H9 (cell line): Measurements from ENCODE around the gene UPF1. TPM values are rescaled to one million over a fixed set of nuclear protein-coding genes. Genes with fewer than 3 reads are reported as not detected.

Experiments used
- DNase-seq: peaks from one replicate; pipeline ENCODE4 v3.0.0-alpha.2; 2017
- H2AFZ ChIP-seq: one replicate; pipeline ENCODE4 v1.6.1; 2013; ENCODE audit warnings: mild to moderate bottlenecking, low read length, control low read depth, moderate library complexity
- H2AK5ac ChIP-seq: 2 replicates; pipeline ENCODE4 v1.6.1; 2013; ENCODE audit warnings: low read length, control low read depth, mixed read lengths; ENCODE audit not compliant: insufficient read length
- H2BK120ac ChIP-seq: one replicate; pipeline ENCODE4 v1.6.1; 2013; ENCODE audit warnings: low read depth, mild to moderate bottlenecking, low read length, control low read depth, inconsistent platforms; ENCODE audit not compliant: poor library complexity, severe bottlenecking
- H2BK12ac ChIP-seq: 2 replicates; pipeline ENCODE4 v1.6.1; 2013; ENCODE audit warnings: low read length, control low read depth, mixed read lengths, low read depth; ENCODE audit not compliant: insufficient read length
- H2BK15ac ChIP-seq: 2 replicates; pipeline ENCODE4 v1.6.1; 2013; ENCODE audit warnings: low read depth, low read length, control low read depth
- H2BK20ac ChIP-seq: one replicate; pipeline ENCODE4 v1.6.1; 2013; ENCODE audit warnings: low read depth, mild to moderate bottlenecking, low read length, control low read depth, inconsistent platforms; ENCODE audit not compliant: poor library complexity, severe bottlenecking
- H2BK5ac ChIP-seq: 2 replicates; pipeline ENCODE4 v1.6.1; 2013; ENCODE audit warnings: low read length, control low read depth, mixed read lengths; ENCODE audit not compliant: insufficient read length
- H3K14ac ChIP-seq: 2 replicates; pipeline ENCODE4 v1.6.1; 2013; ENCODE audit warnings: low read length, control low read depth; ENCODE audit not compliant: insufficient read depth
- H3K18ac ChIP-seq: 2 replicates; pipeline ENCODE4 v1.6.1; 2013; ENCODE audit warnings: low read depth, mild to moderate bottlenecking, mixed read lengths, low read length, control low read depth; ENCODE audit not compliant: insufficient read length
- H3K23ac ChIP-seq: 2 replicates; pipeline ENCODE4 v1.6.1; 2013; ENCODE audit warnings: low read length, control low read depth, mixed read lengths, low read depth; ENCODE audit not compliant: insufficient read length
- H3K23me2 ChIP-seq: 2 replicates; pipeline ENCODE4 v1.6.1; 2013; ENCODE audit warnings: low read depth, mild to moderate bottlenecking, mixed read lengths, low read length, control low read depth; ENCODE audit not compliant: insufficient read length, poor library complexity, severe bottlenecking
- H3K27ac ChIP-seq: 2 replicates; pipeline ENCODE4 v1.5.1; 2013; ENCODE audit warnings: low read length, control low read depth, mixed read lengths, low read depth; ENCODE audit not compliant: insufficient read length
- H3K27me3 ChIP-seq: 2 replicates; pipeline ENCODE4 v1.6.1; 2013; ENCODE audit warnings: low read length, control low read depth, inconsistent platforms; ENCODE audit not compliant: insufficient read depth
- H3K4ac ChIP-seq: 2 replicates; pipeline ENCODE4 v1.6.1; 2013; ENCODE audit warnings: low read depth, mild to moderate bottlenecking, control low read depth, inconsistent platforms, low read length, moderate library complexity
- H3K4me1 ChIP-seq: 2 replicates; pipeline ENCODE4 v1.6.1; 2013; ENCODE audit warnings: low read length, control low read depth, inconsistent platforms; ENCODE audit not compliant: insufficient read depth
- H3K4me2 ChIP-seq: 2 replicates; pipeline ENCODE4 v1.6.1; 2013; ENCODE audit warnings: low read length, control low read depth, mixed read lengths; ENCODE audit not compliant: insufficient read length, insufficient read depth
- H3K56ac ChIP-seq: 2 replicates; pipeline ENCODE4 v1.6.1; 2013; ENCODE audit warnings: low read depth, mild to moderate bottlenecking, mixed read lengths, low read length, control low read depth; ENCODE audit not compliant: insufficient read length
- H3K79me1 ChIP-seq: 2 replicates; pipeline ENCODE4 v1.6.1; 2013; ENCODE audit warnings: low read depth, mild to moderate bottlenecking, moderate library complexity, low read length, control low read depth, inconsistent platforms; ENCODE audit not compliant: insufficient read depth, poor library complexity, severe bottlenecking
- H3K79me2 ChIP-seq: 2 replicates; pipeline ENCODE4 v1.6.1; 2013; ENCODE audit warnings: low read length, control low read depth, inconsistent platforms; ENCODE audit not compliant: insufficient read depth
- H3K9ac ChIP-seq: 2 replicates; pipeline ENCODE4 v1.6.1; 2013; ENCODE audit warnings: low read length, control low read depth, mixed read lengths; ENCODE audit not compliant: insufficient read length; ENCODE audit errors: extremely low read depth
- H3K9me3 ChIP-seq: one replicate; pipeline ENCODE4 v1.6.1; 2013; ENCODE audit warnings: low read depth, low read length, inconsistent platforms; ENCODE audit not compliant: control insufficient read depth
- H3T11ph ChIP-seq: one replicate; pipeline ENCODE4 v1.6.1; 2013; ENCODE audit warnings: mild to moderate bottlenecking, low read length, control low read depth, inconsistent platforms
- H4K20me1 ChIP-seq: one replicate; pipeline ENCODE4 v1.6.1; 2013; ENCODE audit not compliant: control insufficient read depth, insufficient read length, insufficient read depth
- H4K5ac ChIP-seq: 2 replicates; pipeline ENCODE4 v1.6.1; 2013; ENCODE audit warnings: low read depth, mild to moderate bottlenecking, mixed read lengths, low read length, control low read depth; ENCODE audit not compliant: insufficient read length
- H4K8ac ChIP-seq: replicated peaks from 2 replicates; pipeline ENCODE4 v1.6.1; 2013; ENCODE audit warnings: low read length, control low read depth, mixed read lengths, low read depth; ENCODE audit not compliant: insufficient read length
- H4K91ac ChIP-seq: 2 replicates; pipeline ENCODE4 v1.6.1; 2013; ENCODE audit warnings: low read depth, mild to moderate bottlenecking, moderate library complexity, mixed read lengths, low read length, control low read depth; ENCODE audit not compliant: insufficient read length
- H3K27ac Mint-ChIP-seq, 3 experiments: 2 replicates in 2 of 3; 3 replicates in 1 of 3; pipeline ENCODE4 v1.8.0; 2020 to 2021; ENCODE audit warnings: mixed read lengths in 3 of 3, mild to moderate bottlenecking in 1 of 3, moderate library complexity in 1 of 3
- H3K27me3 Mint-ChIP-seq: 2 replicates; pipeline ENCODE4 v1.8.0; 2021; ENCODE audit warnings: low read depth, mild to moderate bottlenecking, moderate library complexity, mixed read lengths
- H3K36me3 Mint-ChIP-seq, 3 experiments: 2 replicates in 2 of 3; 3 replicates in 1 of 3; pipeline ENCODE4 v1.8.0; 2020 to 2021; ENCODE audit warnings: low read depth in 3 of 3, mixed read lengths in 3 of 3; ENCODE audit not compliant: insufficient read depth in 1 of 3
- H3K4me1 Mint-ChIP-seq, 2 experiments: 2 replicates each; pipeline ENCODE4 v1.8.0; 2020; ENCODE audit warnings: mixed read lengths in 2 of 2
- H3K4me3 Mint-ChIP-seq, 2 experiments: 2 replicates in 1 of 2; 3 replicates in 1 of 2; pipeline ENCODE4 v1.8.0; 2020 to 2021; ENCODE audit warnings: mild to moderate bottlenecking in 2 of 2, mixed read lengths in 2 of 2, moderate library complexity in 1 of 2
- H3K9me3 Mint-ChIP-seq, 2 experiments: 2 replicates in 1 of 2; 3 replicates in 1 of 2; pipeline ENCODE4 v1.8.0; 2020; ENCODE audit warnings: mild to moderate bottlenecking in 2 of 2, mixed read lengths in 2 of 2, moderate library complexity in 1 of 2
- CTCF ChIP-seq: fragments of 200-600 bp; sonication (generic); conservative IDR thresholded peaks from 3 replicates; pipeline ENCODE4 v1.8.0; 2021; ENCODE audit warnings: antibody characterized with exemption, mild to moderate bottlenecking
- WGBS: extraction: QIAGEN DNeasy Blood & Tissue Kit; methylation state at CpG from one replicate; pipeline ENCODE4 v1.1.7; 2013; ENCODE audit warnings: missing lambda C conversion rate, low lambda C conversion rate, mixed read lengths; ENCODE audit not compliant: insufficient read length; ENCODE audit errors: extremely low coverage; 5-methylcytosine and 5-hydroxymethylcytosine counted together
- total RNA-seq: library from RNA; stranded (reverse); gene quantifications from 2 replicates; pipeline ENCODE4 v1.2.1, GENCODE V29; 2021

The UPF1 gene
- total RNA-seq, 1 experiment from 2014 or later: 85.4 TPM

- Mint-ChIP-seq H3K27me3 (no peaks in the 10 kb centered on the region), H3K4me1 (peaks cover 0 to 8% of the 10 kb centered on the region in 2 experiments; a peak in 3 of 4 replicates), H3K36me3 (peaks cover 15 to 32% (median 26%) of the 10 kb centered on the region in 3 experiments; a peak in 6 of 7 replicates), H3K9me3 (no peaks in the 10 kb centered on the region), H3K4me3 (no peak overlapping the region), H3K27ac (peak overlapping the region in 1 of 3 experiments; percentile 31; a peak in 2 of 7 replicates)
- Histone ChIP-seq H4K5ac (no peak overlapping the region), H3K27ac (no peak overlapping the region), H3K4ac (no peak overlapping the region), H3K4me2 (no peak overlapping the region), H2BK12ac (no peak overlapping the region), H3K27me3 (no peaks in the 10 kb centered on the region), H2AFZ (no peak overlapping the region), H3K23me2 (peaks cover 2% of the 10 kb centered on the region), H4K8ac (no peak overlapping the region), H3T11ph (no peak overlapping the region), H3K56ac (no peak overlapping the region), H2BK20ac (no peak overlapping the region), H3K9ac (no peak overlapping the region), H2BK5ac (no peak overlapping the region), H2BK15ac (no peak overlapping the region), H2BK120ac (no peak overlapping the region), H3K9me3 (no peaks in the 10 kb centered on the region), H3K79me1 (no peaks in the 10 kb centered on the region), H3K14ac (no peak overlapping the region), H4K20me1 (no peaks in the 10 kb centered on the region), H2AK5ac (no peak overlapping the region), H3K4me1 (no peaks in the 10 kb centered on the region), H3K18ac (no peak overlapping the region), H3K23ac (no peak overlapping the region), H4K91ac (no peak overlapping the region), H3K79me2 (peaks cover 2% of the 10 kb centered on the region; the same call in 1 of the 2 replicates)
- DNase-seq: no peak
- no CpG with 5 or more reads among the region's 5 CpGs for WGBS
- TF ChIP-seq CTCF: no peak
These were observed 81.7 kb downstream of the UPF1 start for GRCh38 chr19:18913466-18913865.
